Measurements from ENCODE around the gene MEST.

MEST gene

DNA sequence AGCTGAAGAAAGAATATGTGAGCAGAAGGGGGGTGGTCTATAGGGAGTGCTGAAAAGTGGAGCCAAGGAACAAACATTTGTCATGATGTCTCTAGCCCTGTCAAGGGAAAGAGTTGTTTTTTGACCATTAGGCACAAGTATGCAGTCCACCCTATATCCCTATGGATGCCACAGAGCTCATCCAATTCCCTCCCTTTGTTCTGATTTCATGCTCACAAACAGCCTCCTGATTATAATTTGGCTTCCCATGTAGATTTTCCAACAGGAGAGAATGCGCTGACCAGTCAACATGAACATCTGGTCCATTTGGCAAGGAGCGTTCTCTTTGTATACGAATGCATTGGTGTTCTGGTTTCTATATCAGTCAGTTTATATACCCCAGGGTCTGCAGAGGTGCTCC lies 38.9 kb upstream of the MEST start:
- TF ChIP-seq, protein P1, sequence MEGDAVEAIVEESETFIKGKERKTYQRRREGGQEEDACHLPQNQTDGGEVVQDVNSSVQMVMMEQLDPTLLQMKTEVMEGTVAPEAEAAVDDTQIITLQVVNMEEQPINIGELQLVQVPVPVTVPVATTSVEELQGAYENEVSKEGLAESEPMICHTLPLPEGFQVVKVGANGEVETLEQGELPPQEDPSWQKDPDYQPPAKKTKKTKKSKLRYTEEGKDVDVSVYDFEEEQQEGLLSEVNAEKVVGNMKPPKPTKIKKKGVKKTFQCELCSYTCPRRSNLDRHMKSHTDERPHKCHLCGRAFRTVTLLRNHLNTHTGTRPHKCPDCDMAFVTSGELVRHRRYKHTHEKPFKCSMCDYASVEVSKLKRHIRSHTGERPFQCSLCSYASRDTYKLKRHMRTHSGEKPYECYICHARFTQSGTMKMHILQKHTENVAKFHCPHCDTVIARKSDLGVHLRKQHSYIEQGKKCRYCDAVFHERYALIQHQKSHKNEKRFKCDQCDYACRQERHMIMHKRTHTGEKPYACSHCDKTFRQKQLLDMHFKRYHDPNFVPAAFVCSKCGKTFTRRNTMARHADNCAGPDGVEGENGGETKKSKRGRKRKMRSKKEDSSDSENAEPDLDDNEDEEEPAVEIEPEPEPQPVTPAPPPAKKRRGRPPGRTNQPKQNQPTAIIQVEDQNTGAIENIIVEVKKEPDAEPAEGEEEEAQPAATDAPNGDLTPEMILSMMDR (IDR thresholded peaks at IDR 0.05), result no peak
- no peak overlapping the region for H3K4me3 ChIP-seq (ENCODE audit: low read depth in 1 of 2, low read length in 1 of 2)
- H3K36me3 ChIP-seq, result no peaks in the 10 kb centered on the region
- no peaks in the 10 kb centered on the region for H3K9me3 ChIP-seq
- no peaks in the 10 kb centered on the region for H3K4me1 ChIP-seq (ENCODE audit: control insufficient read depth in 1 of 2, insufficient read depth in 1 of 2, low read depth in 1 of 2, low read length in 1 of 2)
- no peak overlapping the region for H3K27ac ChIP-seq
- H3K27me3 ChIP-seq, result no peaks in the 10 kb centered on the region

GRCh38 chr7:130454959-130455358 lies 36.9 kb upstream of the MEST start:
- Histone ChIP-seq H3K36me3 (no peaks in the 10 kb centered on the region), H3K27ac (no peak overlapping the region), H3K4me1 (ENCODE audit: control insufficient read depth in 1 of 2, insufficient read depth in 1 of 2, low read depth in 1 of 2, low read length in 1 of 2) (no peaks in the 10 kb centered on the region), H3K9me3 (no peaks in the 10 kb centered on the region), H3K4me3 (ENCODE audit: low read depth in 1 of 2, low read length in 1 of 2) (no peak overlapping the region), H3K27me3 (no peaks in the 10 kb centered on the region)
- TF ChIP-seq, protein P1 (IDR thresholded peaks at IDR 0.05), result no peak

GRCh38 chr7:130458257-130458656 lies 33.6 kb upstream of the MEST start:
- H3K4me3 ChIP-seq (ENCODE audit: low read depth in 1 of 2, low read length in 1 of 2), result no peak overlapping the region
- H3K27ac ChIP-seq, result no peak overlapping the region
- no peaks in the 10 kb centered on the region for H3K4me1 ChIP-seq (ENCODE audit: control insufficient read depth in 1 of 2, insufficient read depth in 1 of 2, low read depth in 1 of 2, low read length in 1 of 2)
- TF ChIP-seq, protein P1 (IDR thresholded peaks at IDR 0.05), result no peak
- no peaks in the 10 kb centered on the region for H3K9me3 ChIP-seq
- no peaks in the 10 kb centered on the region for H3K36me3 ChIP-seq
- H3K27me3 ChIP-seq, result no peaks in the 10 kb centered on the region

DNA sequence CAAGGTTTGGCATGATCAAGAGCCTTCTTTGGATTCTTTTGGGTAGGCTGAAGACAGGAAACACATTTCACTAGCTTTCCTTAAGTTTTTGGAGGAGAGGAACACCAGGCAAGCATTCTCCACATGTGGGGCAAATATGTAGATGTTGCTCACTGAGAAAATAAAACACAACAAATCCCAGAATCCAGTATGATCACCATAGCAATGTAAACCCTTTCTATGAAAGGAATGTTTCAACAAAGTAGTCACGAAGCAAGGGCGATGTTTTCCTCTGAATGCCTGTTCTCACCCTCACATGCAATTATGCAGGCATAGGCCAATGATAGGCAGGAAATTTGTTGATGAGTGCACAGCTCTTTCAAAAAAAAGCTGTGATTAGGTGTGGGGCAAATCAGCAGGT lies 30.6 kb upstream of the MEST start:
- Histone ChIP-seq H3K4me3 (ENCODE audit: low read depth in 1 of 2, low read length in 1 of 2) (no peak overlapping the region), H3K36me3 (no peaks in the 10 kb centered on the region), H3K27me3 (no peaks in the 10 kb centered on the region), H3K9me3 (no peaks in the 10 kb centered on the region), H3K4me1 (ENCODE audit: control insufficient read depth in 1 of 2, insufficient read depth in 1 of 2, low read depth in 1 of 2, low read length in 1 of 2) (no peaks in the 10 kb centered on the region), H3K27ac (no peak overlapping the region)
- TF ChIP-seq, protein P1 (IDR thresholded peaks at IDR 0.05), result no peak

DNA sequence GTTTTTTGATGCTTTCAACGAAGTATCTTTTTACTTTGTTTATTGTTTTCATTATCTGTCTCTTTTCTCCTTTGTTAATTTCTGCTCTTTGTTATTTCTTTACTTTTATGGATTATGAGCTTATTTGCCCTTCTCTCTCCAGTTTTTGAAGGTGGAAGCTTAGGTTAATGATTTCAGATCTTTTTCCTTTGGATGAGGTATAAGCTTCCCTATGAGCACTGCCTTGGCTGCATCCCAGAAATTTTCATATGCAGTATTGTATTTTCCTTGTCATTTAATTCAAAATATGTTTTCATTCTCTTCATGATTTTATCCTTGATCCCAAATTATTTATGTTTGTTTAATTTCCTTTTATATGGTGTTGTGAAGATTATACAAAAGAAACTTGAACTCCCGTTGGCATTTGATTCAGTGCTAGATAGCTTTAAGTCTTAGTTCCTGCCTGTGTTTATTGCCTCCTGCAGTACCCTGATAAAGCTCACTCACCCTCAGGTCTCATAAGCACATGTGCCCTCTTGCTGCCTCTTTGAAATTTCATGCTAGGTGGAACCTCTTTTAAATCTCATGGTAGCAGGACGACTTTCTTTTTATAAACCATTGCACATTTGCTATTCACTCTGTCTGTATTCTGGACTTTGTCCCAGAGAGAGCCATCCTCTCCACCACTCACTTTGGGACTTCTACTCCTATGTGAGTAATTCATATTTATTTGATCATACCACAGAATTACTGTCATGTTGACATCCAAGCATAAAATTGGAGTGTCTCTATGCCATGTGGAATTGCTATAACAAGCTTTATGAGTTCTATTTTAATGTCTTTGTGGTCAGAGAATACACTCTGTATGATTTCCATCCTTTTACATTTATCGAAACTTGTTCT lies 28.1 kb upstream of the MEST start:
- Histone ChIP-seq H3K4me3 (ENCODE audit: low read depth in 1 of 2, low read length in 1 of 2) (no peak overlapping the region), H3K27me3 (no peaks in the 10 kb centered on the region), H3K9me3 (no peaks in the 10 kb centered on the region), H3K27ac (no peak overlapping the region), H3K36me3 (no peaks in the 10 kb centered on the region), H3K4me1 (ENCODE audit: control insufficient read depth in 1 of 2, insufficient read depth in 1 of 2, low read depth in 1 of 2, low read length in 1 of 2) (no peaks in the 10 kb centered on the region)
- TF ChIP-seq, protein P1 (IDR thresholded peaks at IDR 0.05), result no peak
